ENCODE data around the gene CMTM6. TPM values are rescaled to one million over a fixed set of nuclear protein-coding genes. Genes with fewer than 3 reads are reported as not detected.
"Not testable (repeated sequence)": the region's sequence is repeated elsewhere in the genome, so short reads cannot be mapped to it uniquely, and the experiment has no call there.

The CMTM6 gene
- total RNA-seq, 1 donor from 2014 or later, result 10.9 TPM

- intact Hi-C loops (cut with micrococcal nuclease); ATAC-seq; DNase-seq: not testable (repeated sequence)
Observed at GRCh38 chr3:32472151-32472550, 30.5 kb downstream of the CMTM6 start.

GRCh38 chr3:32471246-32471645, 31.4 kb downstream of the CMTM6 start:
- DNase-seq (no peak), ATAC-seq (no peak)
- intact Hi-C loops (cut with micrococcal nuclease), result no loop called here

GRCh38 chr3:32470362-32470761, 32.3 kb downstream of the CMTM6 start:
- no peak for ATAC-seq
- intact Hi-C loops (cut with micrococcal nuclease), result no loop called here
- DNase-seq, result no peak

- ATAC-seq, result no peak
- intact Hi-C loops (cut with micrococcal nuclease), result loop anchor here (10.0 kb wide), 1 partner anchor 95 kb away; no protein-coding TSS in a partner anchor
- DNase-seq, result no peak
Observed at GRCh38 chr3:32469151-32469874, 33.3 kb downstream of the CMTM6 start.

GRCh38 chr3:32467333-32468070, 35.1 kb downstream of the CMTM6 start:
- DNase-seq (peak; percentile 84), ATAC-seq (peak; percentile 94)
- intact Hi-C loops (cut with micrococcal nuclease), result loop anchor here (10.0 kb wide), 1 partner anchor 93 kb away; no protein-coding TSS in a partner anchor

GRCh38 chr3:32466808-32467207, 35.8 kb downstream of the CMTM6 start:
- not testable (repeated sequence) for ATAC-seq, DNase-seq
- intact Hi-C loops (cut with micrococcal nuclease), result loop anchor here (10.0 kb wide), 1 partner anchor 92 kb away; no protein-coding TSS in a partner anchor

- not testable (repeated sequence) for ATAC-seq, DNase-seq
- intact Hi-C loops (cut with micrococcal nuclease), result loop anchor here (10.0 kb wide), 1 partner anchor 90 kb away; no protein-coding TSS in a partner anchor
Observed at GRCh38 chr3:32464726-32465125, 37.9 kb downstream of the CMTM6 start.

GRCh38 chr3:32463415-32463814, 39.2 kb downstream of the CMTM6 start:
- ATAC-seq, DNase-seq: not testable (repeated sequence)
- intact Hi-C loops (cut with micrococcal nuclease), result loop anchor here (10.0 kb wide), 1 partner anchor 89 kb away; no protein-coding TSS in a partner anchor

GRCh38 chr3:32462191-32462986, 40.3 kb downstream of the CMTM6 start:
- ATAC-seq, DNase-seq: not testable (repeated sequence)
- intact Hi-C loops (cut with micrococcal nuclease), result loop anchor here (10.0 kb wide), 1 partner anchor 88 kb away; no protein-coding TSS in a partner anchor

GRCh38 chr3:32460817-32461496, 41.7 kb downstream of the CMTM6 start:
- not testable (repeated sequence) for DNase-seq, ATAC-seq
- intact Hi-C loops (cut with micrococcal nuclease), result loop anchor here (10.0 kb wide), 1 partner anchor 86 kb away; no protein-coding TSS in a partner anchor

GRCh38 chr3:32460031-32460749, 42.5 kb downstream of the CMTM6 start:
- DNase-seq (no peak), ATAC-seq (no peak)
- intact Hi-C loops (cut with micrococcal nuclease), result loop anchor here (10.0 kb wide), 1 partner anchor 85 kb away; no protein-coding TSS in a partner anchor

- DNase-seq (no peak), ATAC-seq (no peak)
- intact Hi-C loops (cut with micrococcal nuclease), result no loop called here
Observed at GRCh38 chr3:32459450-32459849, 43.2 kb downstream of the CMTM6 start.

- intact Hi-C loops (cut with micrococcal nuclease), result no loop called here
- DNase-seq (no peak), ATAC-seq (peak; percentile 55)
Observed at GRCh38 chr3:32457971-32458471, 44.6 kb downstream of the CMTM6 start.

GRCh38 chr3:32456429-32457130, 46.1 kb downstream of the CMTM6 start:
- intact Hi-C loops (cut with micrococcal nuclease), result no loop called here
- DNase-seq, result no peak
- ATAC-seq, result no peak

- ATAC-seq (no peak), DNase-seq (no peak)
- intact Hi-C loops (cut with micrococcal nuclease), result no loop called here
Observed at GRCh38 chr3:32455609-32456428, 46.8 kb downstream of the CMTM6 start.

All from left ventricle myocardium superior (tissue), 1 donor.